SK-N-SH treated with all-trans-retinoic acid at 6 μM for 48 hours (cell line): ENCODE measurements around the gene FRK.

Source experiments
- ATAC-seq: fragments of 200-7000 bp; cut with Tn5 transposase; 3 replicates; pipeline ENCODE4 v1.9.1; 2020; ENCODE audit warnings: mild to moderate bottlenecking, moderate library complexity
- ARNTL ChIP-seq: fragments of 450-650 bp; formaldehyde crosslinking; IDR thresholded peaks from 2 replicates; pipeline ENCODE4 v1.5.0; 2020; ENCODE audit warnings: low read depth, mild to moderate bottlenecking, moderate library complexity, borderline replicate concordance
- BACH2 ChIP-seq: fragments of 250-450 bp; sonication (Bioruptor Pico); IDR thresholded peaks from 2 replicates; pipeline ENCODE4 v1.9.0; 2021; ENCODE audit warnings: mild to moderate bottlenecking, borderline replicate concordance
- CREB5 ChIP-seq: fragments of 250-450 bp; sonication (Bioruptor Pico); IDR thresholded peaks from 2 replicates; pipeline ENCODE4 v1.5.1; 2020; ENCODE audit warnings: low read depth, mild to moderate bottlenecking, moderate library complexity
- CSDC2 ChIP-seq: fragments of 250-450 bp; sonication (Bioruptor Pico); IDR thresholded peaks from 2 replicates; pipeline ENCODE4 v1.5.0; 2020; ENCODE audit warnings: mild to moderate bottlenecking, moderate library complexity
- CSRNP3 ChIP-seq: fragments of 250-450 bp; sonication (Bioruptor Pico); IDR thresholded peaks from 2 replicates; pipeline ENCODE4 v1.5.1; 2021; ENCODE audit warnings: mild to moderate bottlenecking, moderate library complexity
- ESRRG ChIP-seq: fragments of 250-450 bp; sonication (Bioruptor Pico); IDR thresholded peaks from 2 replicates; pipeline ENCODE4 v1.6.1; 2021; ENCODE audit warnings: mild to moderate bottlenecking
- GLIS3 ChIP-seq: fragments of 250-450 bp; sonication (Bioruptor Pico); IDR thresholded peaks from 2 replicates; pipeline ENCODE4 v1.5.0; 2020; ENCODE audit warnings: mild to moderate bottlenecking, moderate library complexity
- ISL1 ChIP-seq: fragments of 250-450 bp; sonication (Bioruptor Pico); IDR thresholded peaks from 2 replicates; pipeline ENCODE4 v2.1.2; 2022; ENCODE audit warnings: mild to moderate bottlenecking, moderate library complexity
- OSR1 ChIP-seq: fragments of 250-450 bp; sonication (Bioruptor Pico); IDR thresholded peaks from 2 replicates; pipeline ENCODE4 v1.8.0; 2022; ENCODE audit warnings: moderate library complexity, mild to moderate bottlenecking, inconsistent platforms
- PATZ1 ChIP-seq: fragments of 250-450 bp; sonication (Bioruptor Pico); IDR thresholded peaks from 2 replicates; pipeline ENCODE4 v1.8.0; 2020; ENCODE audit warnings: mild to moderate bottlenecking, moderate library complexity, borderline replicate concordance
- POU6F1 ChIP-seq: fragments of 250-450 bp; sonication (Bioruptor Pico); IDR thresholded peaks from 2 replicates; pipeline ENCODE4 v1.8.0; 2021; ENCODE audit warnings: low read depth, mild to moderate bottlenecking, moderate library complexity, borderline replicate concordance
- PPARA ChIP-seq: fragments of 250-450 bp; sonication (Bioruptor Pico); IDR thresholded peaks from 2 replicates; pipeline ENCODE4 v1.5.0; 2020; ENCODE audit warnings: mild to moderate bottlenecking, borderline replicate concordance
- RARB ChIP-seq: fragments of 250-450 bp; sonication (Bioruptor Pico); IDR thresholded peaks from 2 replicates; pipeline ENCODE4 v1.8.0; 2021; ENCODE audit warnings: mild to moderate bottlenecking, moderate library complexity
- SNAI2 ChIP-seq: fragments of 250-450 bp; sonication (Bioruptor Pico); IDR thresholded peaks from 2 replicates; pipeline ENCODE4 v1.5.0; 2020; ENCODE audit warnings: mild to moderate bottlenecking, moderate library complexity
- TCF4 ChIP-seq: fragments of 250-450 bp; sonication (Bioruptor Pico); IDR thresholded peaks from 2 replicates; pipeline ENCODE4 v1.8.0; 2021; ENCODE audit warnings: mild to moderate bottlenecking, moderate library complexity, borderline replicate concordance
- TOX ChIP-seq: fragments of 250-450 bp; sonication (Bioruptor Pico); IDR thresholded peaks from 2 replicates; pipeline ENCODE4 v1.8.0; 2021; ENCODE audit warnings: mild to moderate bottlenecking, moderate library complexity, borderline replicate concordance
- TSHZ2 ChIP-seq: fragments of 250-450 bp; sonication (Bioruptor Pico); IDR thresholded peaks from 2 replicates; pipeline ENCODE4 v1.5.0; 2020; ENCODE audit warnings: mild to moderate bottlenecking, moderate library complexity
- ZC3H10 ChIP-seq: fragments of 250-450 bp; sonication (Bioruptor Pico); IDR thresholded peaks from 2 replicates; pipeline ENCODE4 v1.5.1; 2021; ENCODE audit warnings: mild to moderate bottlenecking, moderate library complexity
- ZFP3 ChIP-seq: fragments of 250-450 bp; sonication (Bioruptor Pico); IDR thresholded peaks from 2 replicates; pipeline ENCODE4 v1.5.0; 2020; ENCODE audit warnings: mild to moderate bottlenecking, moderate library complexity
- ZNF565 ChIP-seq: fragments of 450-650 bp; formaldehyde crosslinking; conservative IDR thresholded peaks from 2 replicates; pipeline ENCODE4 v1.5.0; 2020; ENCODE audit warnings: low read depth, mild to moderate bottlenecking, moderate library complexity
- ZNF70 ChIP-seq: fragments of 450-650 bp; formaldehyde crosslinking; IDR thresholded peaks from 2 replicates; pipeline ENCODE4 v1.5.0; 2020; ENCODE audit warnings: mild to moderate bottlenecking, moderate library complexity
- ZNF8 ChIP-seq: fragments of 450-650 bp; formaldehyde crosslinking; IDR thresholded peaks from 2 replicates; pipeline ENCODE4 v1.5.0; 2020; ENCODE audit warnings: mild to moderate bottlenecking, moderate library complexity

FRK gene

GRCh38 chr6:116016846-116017545, 43.7 kb downstream of the FRK start (continued):
- no peak for TF ChIP-seq CREB5 (CRISPR knock-in tag)
- no peak for TF ChIP-seq ISL1 (CRISPR knock-in tag)

GRCh38 chr6:116015983-116016382, 44.7 kb downstream of the FRK start:
- ATAC-seq: no peak
- no peak for TF ChIP-seq RARB (CRISPR knock-in tag)
- TF ChIP-seq TSHZ2 (CRISPR knock-in tag): no peak
- TF ChIP-seq OSR1: no peak
- TF ChIP-seq CSRNP3 (CRISPR knock-in tag): no peak
- no peak for TF ChIP-seq PATZ1 (CRISPR knock-in tag)
- TF ChIP-seq BACH2 (CRISPR knock-in tag): no peak
- no peak for TF ChIP-seq CREB5 (CRISPR knock-in tag)
- no peak for TF ChIP-seq ISL1 (CRISPR knock-in tag)
- TF ChIP-seq ZFP3 (CRISPR knock-in tag): no peak
- no peak for TF ChIP-seq SNAI2 (CRISPR knock-in tag)
- TF ChIP-seq ZNF70: no peak
- no peak for TF ChIP-seq ARNTL (CRISPR knock-in tag)
- TF ChIP-seq ZNF8 (CRISPR knock-in tag): no peak
- no peak for TF ChIP-seq POU6F1 (CRISPR knock-in tag)
- TF ChIP-seq ZC3H10: no peak
- TF ChIP-seq ZNF565 (CRISPR knock-in tag): no peak

- no peak for ATAC-seq
- TF ChIP-seq RARB (CRISPR knock-in tag): no peak
- TF ChIP-seq TCF4 (CRISPR knock-in tag): no peak
- TF ChIP-seq ESRRG (CRISPR knock-in tag): no peak
- TF ChIP-seq PATZ1 (CRISPR knock-in tag): no peak
- TF ChIP-seq ZNF8 (CRISPR knock-in tag): no peak
- no peak for TF ChIP-seq ZFP3 (CRISPR knock-in tag)
- no peak for TF ChIP-seq TSHZ2 (CRISPR knock-in tag)
- no peak for TF ChIP-seq PPARA (CRISPR knock-in tag)
- no peak for TF ChIP-seq ZC3H10
- TF ChIP-seq ARNTL (CRISPR knock-in tag): no peak
- no peak for TF ChIP-seq ZNF70
- TF ChIP-seq CSDC2 (CRISPR knock-in tag): no peak
- no peak for TF ChIP-seq SNAI2 (CRISPR knock-in tag)
- no peak for TF ChIP-seq GLIS3
- no peak for TF ChIP-seq TOX (CRISPR knock-in tag)
Measured at GRCh38 chr6:116015561-116015960, 45.1 kb downstream of the FRK start.
